GM18505 (cell line): ENCODE measurements around the gene PTPRU.
A peak's percentile ranks its signal among the peaks of the same experiment; 100 is the strongest.

ENCODE experiments used
- ATAC-seq: cut with Tn5 transposase; IDR thresholded peaks from one replicate; pipeline ENCODE4 v1.9.1; 2021; ENCODE audit not compliant: unreplicated experiment
- POLR2A ChIP-seq: IDR thresholded peaks from 4 replicates; pipeline ENCODE4 v1.6.1; 2011; ENCODE audit warnings: borderline replicate concordance; ENCODE audit not compliant: insufficient read depth, insufficient read length; ENCODE audit errors: extremely low read depth

The PTPRU gene

DNA sequence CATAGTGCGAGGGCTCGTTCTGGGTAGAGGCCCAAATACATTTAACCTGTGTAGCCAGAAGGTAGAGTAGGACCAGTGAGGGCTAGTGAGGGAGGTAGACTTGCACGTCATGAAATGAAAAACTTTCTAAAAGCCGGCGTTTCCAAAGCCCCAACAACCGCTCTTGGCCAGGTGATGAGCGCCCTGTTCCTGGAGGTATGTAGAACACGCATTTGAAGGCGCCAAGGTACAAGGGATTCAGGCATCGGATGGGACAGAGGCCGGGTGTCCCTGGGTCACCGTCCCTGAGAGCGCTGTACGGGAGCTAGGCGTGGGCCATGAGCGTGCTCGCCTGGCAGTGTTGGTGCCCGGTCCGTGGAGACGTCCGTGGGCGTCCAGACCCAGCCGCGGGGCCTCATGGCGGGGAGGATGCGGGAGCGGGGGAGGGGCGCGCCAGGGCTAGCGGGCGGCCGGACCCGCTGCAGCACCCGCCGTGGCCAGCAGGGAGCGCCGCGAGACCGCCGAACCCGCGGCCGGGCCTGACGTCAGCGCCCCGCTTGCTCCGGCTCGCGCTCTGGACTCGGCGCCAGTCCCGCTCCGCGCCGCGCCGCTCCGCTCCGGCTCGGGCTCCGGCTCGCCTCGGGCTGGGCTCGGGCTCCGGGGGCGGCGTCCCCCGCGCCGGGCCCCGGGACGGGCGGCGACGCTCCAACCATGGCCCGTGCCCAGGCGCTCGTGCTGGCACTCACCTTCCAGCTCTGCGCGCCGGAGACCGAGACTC is at the start of gene PTPRU:
PTPRU (plus strand) TSS at position 568 of the 757 bp plus-strand sequence; CDS start at position 691, 123 bp downstream.
- no peak for TF ChIP-seq POLR2A
- ATAC-seq, result peak; percentile 70

DNA sequence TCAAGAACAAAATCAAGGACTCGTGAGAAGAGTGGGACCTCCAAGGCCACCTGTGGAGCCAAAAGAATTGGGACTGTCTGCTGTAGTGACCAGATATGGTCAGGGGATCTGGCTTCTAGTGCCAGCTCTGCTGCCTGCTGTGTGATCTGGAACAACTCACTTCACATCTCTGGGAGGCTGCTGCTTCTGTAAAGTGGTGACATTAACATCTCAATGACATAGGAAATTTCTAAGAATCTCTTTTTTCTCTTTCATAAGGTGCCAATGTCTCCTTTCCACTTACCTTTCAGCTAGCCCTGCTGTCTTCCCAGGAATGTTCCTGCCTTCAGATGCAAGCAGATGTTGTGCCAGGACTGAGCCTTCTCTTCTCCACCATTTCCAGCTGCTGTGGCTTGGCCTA is 49.6 kb upstream of the PTPRU start:
- ATAC-seq, result no peak
- no peak for TF ChIP-seq POLR2A

DNA sequence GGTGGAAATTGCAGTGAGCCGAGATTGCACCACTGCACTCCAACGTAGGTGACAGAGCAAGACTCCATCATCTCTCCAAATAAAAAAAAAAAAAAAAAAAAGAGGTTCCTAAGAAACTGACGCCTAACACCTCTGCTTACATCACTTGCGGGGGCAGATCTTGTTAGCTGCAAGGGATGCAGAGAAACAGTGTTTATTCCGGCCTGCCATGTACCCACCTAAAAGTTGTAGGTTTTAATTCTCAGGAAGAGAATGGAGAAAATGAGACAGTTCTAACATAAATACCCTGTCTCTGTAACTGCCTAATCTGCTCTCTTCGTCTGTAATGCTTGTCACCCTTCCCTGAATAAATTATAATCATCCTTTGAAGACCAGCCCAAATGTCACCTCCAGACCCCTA is 45.6 kb upstream of the PTPRU start:
- ATAC-seq, result no peak
- TF ChIP-seq POLR2A, result no peak

DNA sequence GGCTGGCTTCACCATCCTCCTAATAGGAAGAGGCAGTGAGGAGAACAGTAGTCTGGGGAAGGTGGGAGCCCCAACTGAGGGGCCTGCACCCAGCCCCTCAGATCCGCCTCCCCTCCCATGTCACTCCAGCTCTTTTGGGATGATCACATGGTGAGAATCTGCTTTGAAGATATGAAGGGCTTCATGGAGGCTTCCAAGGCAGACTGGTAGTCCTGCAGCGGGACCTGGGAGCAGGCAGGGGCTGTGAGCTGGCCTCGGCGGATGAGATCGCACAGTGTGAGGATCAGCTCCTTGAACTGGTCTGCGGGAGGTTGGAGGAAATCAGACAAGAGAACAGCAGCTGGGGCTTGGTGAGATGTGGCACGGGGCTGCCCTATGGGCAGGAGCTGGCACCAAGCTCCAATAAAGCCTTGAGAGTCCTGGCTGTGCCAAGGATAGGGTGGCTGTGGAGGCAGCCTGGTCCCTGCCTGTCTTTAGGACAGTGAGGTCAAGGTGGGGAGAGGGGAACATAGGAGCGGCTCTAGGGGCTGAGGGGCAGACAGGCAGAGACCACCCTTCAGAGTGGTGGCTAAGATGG is 42.4 kb upstream of the PTPRU start:
- no peak for ATAC-seq
- TF ChIP-seq POLR2A, result no peak

DNA sequence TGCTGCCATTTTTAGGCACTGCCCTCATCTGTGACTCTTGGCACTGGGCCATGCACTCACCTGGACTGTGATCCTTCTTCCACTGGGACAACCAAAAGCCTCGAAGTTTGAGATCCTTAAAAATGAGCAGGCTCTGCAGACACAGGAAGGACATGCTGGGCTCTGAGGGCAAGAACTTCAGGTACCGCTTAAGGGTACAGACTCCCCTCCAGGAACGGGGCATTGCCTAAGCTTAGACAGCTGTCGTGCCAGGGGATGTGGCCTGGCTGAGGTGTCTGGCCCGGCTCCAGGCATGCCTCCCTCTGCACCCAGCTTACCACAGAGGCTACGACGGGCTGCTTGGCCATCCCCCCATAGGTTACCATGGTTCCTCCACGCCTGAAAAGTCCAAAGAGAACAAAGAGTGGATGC is 40.4 kb upstream of the PTPRU start:
- no peak for ATAC-seq
- TF ChIP-seq POLR2A, result no peak

DNA sequence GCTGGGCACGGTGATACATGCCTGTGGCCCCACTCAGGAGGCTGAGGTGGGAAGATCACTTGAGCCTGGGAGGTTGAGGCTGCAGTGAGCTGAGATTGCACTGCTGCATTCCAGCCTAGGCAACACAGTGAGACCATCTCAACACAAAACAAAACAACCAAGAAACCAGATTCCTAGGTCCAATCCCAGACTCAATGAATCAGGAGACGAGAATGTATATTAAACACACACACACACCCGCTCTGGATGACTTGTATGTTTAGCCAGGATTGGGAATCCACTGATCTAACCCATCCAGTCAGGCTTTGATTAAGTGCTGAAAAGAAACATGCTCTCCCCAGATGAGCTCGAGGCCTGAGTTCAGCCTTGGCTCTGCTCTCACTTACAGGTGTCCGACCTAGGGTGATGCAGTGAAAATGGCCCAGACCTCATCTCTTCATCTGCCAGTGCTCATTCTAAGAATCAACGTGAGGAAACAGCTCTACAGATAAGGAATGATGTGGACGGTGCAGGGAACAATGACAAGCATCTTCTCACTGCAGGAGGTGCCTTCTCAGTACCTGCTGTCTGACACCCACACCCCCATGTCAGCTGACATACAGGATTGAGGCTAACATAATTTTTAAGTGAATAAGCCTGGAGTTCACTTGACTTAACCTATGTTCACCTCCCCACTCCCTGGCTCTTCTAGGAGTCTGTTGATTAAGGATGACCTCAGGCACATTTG is 39.3 kb upstream of the PTPRU start:
- ATAC-seq, result no peak
- no peak for TF ChIP-seq POLR2A

DNA sequence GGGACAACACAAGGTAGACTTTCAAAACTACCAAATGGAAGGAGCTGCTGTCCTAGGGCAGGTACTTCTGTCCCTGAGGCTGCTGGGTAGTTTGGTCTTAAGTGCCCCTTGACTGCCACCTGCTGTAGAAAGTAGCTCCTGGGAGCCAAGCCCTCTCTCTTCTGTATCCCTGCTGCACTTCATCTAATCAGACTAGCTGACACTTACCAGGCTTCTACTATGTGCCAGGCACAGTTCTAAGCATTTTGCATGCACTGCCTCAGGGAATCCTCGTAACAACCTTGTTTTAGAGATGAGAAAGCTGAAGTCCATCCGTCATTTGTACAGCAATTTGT is 38.8 kb upstream of the PTPRU start:
- no peak for ATAC-seq
- TF ChIP-seq POLR2A, result no peak

DNA sequence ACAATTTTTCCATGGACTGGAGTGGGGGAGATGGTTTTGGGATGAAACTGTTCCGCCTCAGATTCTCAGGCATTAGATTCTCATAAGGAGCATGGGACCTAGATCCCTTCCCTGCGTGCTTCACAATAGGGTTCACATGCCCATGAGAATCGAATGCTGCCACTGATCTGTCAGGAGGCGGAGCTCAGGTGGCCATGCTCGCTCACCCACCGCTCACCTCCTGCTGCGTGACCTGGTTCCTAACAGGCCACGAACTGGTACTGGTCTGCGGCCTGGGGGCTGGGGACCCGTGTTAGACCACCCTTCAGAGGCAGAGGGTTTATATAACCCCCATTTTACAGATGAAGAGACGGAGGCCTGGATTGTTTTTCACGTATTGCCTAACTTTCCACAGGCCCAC is 38.3 kb upstream of the PTPRU start:
- ATAC-seq, result no peak
- TF ChIP-seq POLR2A, result no peak

DNA sequence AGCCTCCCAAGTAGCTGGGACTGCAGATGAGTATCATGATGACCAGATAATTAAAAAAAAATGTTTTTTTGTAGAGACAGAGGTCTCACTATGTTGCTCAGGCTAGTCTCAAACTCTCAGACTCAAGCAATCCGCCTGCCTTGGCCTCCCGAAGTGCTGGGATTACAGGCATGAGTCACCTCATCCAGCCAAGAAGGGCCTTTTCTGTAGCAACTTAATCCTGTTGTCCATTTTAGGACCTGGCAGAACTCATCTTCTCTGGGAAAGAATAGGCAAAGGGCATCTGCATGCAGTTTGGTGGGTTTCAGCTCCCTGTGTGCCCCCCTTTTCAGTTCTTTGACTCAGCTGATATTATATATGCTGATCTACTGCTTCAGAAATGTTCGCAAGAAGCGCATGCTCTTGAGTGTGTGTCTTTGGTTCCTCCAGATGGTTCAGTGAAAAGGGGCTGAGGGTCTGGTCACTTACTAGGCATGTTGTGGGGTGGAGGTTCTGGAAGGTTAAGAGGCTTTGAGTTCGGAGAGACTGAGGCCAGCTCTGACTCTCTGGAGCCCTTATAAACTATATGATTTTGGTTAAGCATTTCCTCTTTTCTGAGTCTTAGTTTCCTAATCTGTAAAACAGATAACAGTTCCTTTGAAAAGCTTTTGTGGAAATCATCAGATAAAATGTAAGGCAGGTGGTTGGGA is 35.3 kb upstream of the PTPRU start:
- no peak for ATAC-seq
- TF ChIP-seq POLR2A, result no peak

DNA sequence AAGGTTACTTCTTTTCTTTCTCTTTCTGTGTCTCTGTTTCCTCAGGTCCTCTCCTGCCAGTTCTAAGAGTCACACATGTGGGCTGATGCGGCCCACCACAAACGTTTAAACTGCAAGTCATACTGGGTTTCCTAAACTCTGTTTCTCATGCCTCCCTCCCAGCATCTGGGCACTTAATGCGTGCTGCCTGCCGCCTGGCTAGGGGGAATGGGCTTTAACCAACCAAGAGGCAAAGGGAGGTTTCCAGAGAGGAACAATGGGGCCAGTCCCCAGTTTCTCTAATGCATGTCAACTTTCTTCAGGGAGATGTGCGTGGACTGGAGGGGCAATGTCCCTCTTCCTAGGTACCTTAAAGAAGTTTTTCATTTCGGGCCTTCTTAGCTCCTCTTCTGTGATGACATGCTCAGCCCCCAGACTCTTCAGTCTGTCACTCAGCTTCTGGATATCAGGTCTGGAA is 34.7 kb upstream of the PTPRU start:
- ATAC-seq, result no peak
- TF ChIP-seq POLR2A, result no peak

DNA sequence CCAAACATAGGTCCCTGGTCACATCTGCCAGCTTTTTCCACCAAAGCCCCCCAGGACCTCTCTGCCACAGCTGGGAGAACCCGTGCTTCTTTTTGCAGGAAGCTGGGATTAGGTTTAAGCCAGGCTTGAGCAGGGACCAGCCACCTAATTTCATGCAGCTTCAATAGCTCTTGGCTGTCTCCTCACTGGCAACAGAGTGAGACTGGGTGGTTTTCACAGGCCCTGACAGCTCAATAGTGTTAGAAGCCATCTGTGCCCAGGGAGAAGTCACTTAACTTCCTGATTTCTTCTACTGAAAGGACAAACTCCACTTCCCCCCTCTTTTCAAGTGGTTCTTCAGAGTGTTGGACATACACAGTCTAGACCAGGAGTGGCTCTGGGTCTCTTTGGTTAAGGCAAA is 34.3 kb upstream of the PTPRU start:
- ATAC-seq, result no peak
- no peak for TF ChIP-seq POLR2A

DNA sequence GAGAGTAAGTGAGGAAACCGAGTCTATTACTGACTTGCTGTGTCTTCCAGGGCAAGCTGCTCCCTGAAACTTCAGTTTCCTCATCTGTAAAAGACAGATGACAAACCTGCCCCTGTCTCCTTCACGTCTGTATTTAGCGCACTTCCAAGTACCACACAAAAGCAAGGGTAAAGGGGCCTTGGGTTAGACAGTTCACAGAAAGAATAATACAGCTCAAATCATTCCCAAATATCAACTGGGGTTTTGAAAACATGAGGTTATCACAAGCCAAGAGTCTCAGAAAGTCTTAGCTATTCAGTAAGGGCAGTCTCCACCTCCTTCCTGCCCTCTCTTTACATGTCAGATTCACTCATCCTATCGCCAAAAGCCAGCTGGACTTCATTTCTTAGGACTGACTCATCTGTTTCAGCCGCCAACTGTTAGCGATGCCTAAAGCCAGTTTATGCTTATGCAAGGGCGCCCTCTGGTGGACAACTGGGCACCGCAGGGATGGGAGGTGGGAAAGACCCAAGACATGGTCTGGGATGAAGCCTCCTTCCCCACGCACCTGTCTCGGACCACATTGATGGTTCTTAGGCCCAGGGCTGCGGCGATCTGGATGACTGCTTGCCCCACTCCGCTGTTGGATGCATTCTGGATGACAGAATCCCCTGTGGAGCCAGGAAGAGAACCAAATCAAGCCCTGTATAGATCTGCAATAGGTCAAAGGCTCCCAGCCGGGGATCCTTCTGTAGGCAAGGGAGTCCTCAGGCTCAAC is 33.6 kb upstream of the PTPRU start:
- no peak for ATAC-seq

DNA sequence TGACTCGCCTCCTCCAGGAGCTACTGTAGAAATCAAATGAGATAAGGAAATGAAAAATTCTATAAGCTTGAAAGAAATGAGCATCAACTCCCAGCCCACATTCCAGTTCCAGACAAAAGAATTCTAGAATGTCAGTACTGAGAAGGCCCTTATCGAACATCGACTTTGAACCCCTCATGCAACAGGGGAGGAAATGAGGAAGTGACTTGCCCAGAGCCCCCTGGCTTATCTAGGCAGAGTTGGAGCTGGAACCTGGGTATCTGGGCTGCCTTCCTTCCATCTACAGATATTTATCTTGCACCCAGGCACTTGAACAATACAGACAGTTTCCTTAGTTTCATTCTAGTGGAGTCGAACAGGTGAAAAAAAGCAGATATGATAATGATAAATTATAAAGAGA is 27.9 kb upstream of the PTPRU start:
- no peak for TF ChIP-seq POLR2A
- ATAC-seq, result no peak

More for the DNA sequence above, 33.6 kb upstream of the PTPRU start:
- TF ChIP-seq POLR2A, result no peak
